Thyroid gland (tissue), 4 donors: ENCODE measurements around the gene ASTL.

ENCODE experiments used
- POLR2A ChIP-seq, 2 donors: fragments of 450-650 bp; IDR thresholded peaks; one replicate each; pipeline ENCODE4 v1.6.1; 2017; ENCODE audit warnings: antibody characterized with exemption in 2 of 2, mild to moderate bottlenecking in 2 of 2, moderate library complexity in 1 of 2
- TF ChIP-seq, protein P1 (sequence below), 6 experiments: fragments of 200-600 bp in 3 of 6; fragments of 450-650 bp in 3 of 6; sonication (generic) in 3 of 6; IDR thresholded peaks; one replicate each; pipeline ENCODE4 v1.5.1; 2016 to 2019; ENCODE audit warnings: antibody characterized with exemption in 6 of 6, mild to moderate bottlenecking in 2 of 6, inconsistent platforms in 1 of 6, moderate library complexity in 1 of 6

DNA sequence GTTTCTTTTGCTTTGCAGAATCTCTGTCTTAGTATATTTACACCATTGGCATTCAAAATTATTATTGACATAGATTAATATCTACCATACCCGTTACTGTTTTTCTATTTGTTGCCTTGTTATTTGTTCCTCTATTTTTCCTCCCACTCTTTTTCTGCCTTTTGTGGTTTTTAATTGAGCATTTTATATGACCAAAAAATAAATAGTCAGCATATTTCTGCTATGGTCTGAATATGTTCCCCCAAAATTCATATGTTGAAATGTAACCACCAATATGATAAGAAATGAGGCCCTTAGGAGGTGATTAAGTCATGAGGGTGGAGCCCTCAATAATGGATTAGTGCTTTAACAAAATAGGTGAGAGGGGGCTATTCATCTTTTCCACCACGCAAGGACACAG is 57.3 kb downstream of the ASTL start:
- TF ChIP-seq, protein P1, sequence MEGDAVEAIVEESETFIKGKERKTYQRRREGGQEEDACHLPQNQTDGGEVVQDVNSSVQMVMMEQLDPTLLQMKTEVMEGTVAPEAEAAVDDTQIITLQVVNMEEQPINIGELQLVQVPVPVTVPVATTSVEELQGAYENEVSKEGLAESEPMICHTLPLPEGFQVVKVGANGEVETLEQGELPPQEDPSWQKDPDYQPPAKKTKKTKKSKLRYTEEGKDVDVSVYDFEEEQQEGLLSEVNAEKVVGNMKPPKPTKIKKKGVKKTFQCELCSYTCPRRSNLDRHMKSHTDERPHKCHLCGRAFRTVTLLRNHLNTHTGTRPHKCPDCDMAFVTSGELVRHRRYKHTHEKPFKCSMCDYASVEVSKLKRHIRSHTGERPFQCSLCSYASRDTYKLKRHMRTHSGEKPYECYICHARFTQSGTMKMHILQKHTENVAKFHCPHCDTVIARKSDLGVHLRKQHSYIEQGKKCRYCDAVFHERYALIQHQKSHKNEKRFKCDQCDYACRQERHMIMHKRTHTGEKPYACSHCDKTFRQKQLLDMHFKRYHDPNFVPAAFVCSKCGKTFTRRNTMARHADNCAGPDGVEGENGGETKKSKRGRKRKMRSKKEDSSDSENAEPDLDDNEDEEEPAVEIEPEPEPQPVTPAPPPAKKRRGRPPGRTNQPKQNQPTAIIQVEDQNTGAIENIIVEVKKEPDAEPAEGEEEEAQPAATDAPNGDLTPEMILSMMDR (IDR thresholded peaks at IDR 0.05) = no peak
- no peak for TF ChIP-seq POLR2A (IDR thresholded peaks at IDR 0.05)
